ENCODE measurements around the gene AGO4.

DNA sequence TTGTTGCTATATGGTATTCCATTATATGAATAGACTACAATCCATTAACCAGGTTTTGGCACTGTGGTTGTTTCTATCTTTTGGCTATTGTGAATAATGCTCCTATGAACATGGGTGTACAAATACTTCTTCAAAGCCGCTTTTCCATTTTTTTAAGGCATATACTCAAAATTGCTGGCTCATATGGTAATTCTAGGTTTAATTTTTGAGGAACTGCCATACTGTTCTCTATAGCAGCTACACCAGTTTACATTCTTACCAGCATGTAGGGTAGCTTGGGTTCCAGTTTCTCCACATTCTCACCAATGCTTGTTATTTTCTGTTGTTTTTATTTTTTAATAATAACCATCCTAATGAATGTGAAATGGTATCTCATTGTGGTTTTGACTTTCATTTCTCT lies 55.3 kb downstream of the AGO4 start:
- TF ChIP-seq, protein P1, sequence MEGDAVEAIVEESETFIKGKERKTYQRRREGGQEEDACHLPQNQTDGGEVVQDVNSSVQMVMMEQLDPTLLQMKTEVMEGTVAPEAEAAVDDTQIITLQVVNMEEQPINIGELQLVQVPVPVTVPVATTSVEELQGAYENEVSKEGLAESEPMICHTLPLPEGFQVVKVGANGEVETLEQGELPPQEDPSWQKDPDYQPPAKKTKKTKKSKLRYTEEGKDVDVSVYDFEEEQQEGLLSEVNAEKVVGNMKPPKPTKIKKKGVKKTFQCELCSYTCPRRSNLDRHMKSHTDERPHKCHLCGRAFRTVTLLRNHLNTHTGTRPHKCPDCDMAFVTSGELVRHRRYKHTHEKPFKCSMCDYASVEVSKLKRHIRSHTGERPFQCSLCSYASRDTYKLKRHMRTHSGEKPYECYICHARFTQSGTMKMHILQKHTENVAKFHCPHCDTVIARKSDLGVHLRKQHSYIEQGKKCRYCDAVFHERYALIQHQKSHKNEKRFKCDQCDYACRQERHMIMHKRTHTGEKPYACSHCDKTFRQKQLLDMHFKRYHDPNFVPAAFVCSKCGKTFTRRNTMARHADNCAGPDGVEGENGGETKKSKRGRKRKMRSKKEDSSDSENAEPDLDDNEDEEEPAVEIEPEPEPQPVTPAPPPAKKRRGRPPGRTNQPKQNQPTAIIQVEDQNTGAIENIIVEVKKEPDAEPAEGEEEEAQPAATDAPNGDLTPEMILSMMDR (IDR thresholded peaks at IDR 0.05 in 2 of 3, conservative IDR thresholded peaks at IDR 0.05 in 1 of 3; ENCODE audit: borderline replicate concordance in 1 of 3, insufficient read depth in 1 of 3, low read depth in 2 of 3, low read length in 2 of 3) = no peak
- TF ChIP-seq CEBPB (IDR thresholded peaks at IDR 0.05; ENCODE audit: low read depth) = no peak
- no peak for TF ChIP-seq RAD21 (IDR thresholded peaks at IDR 0.05; ENCODE audit: low read depth)
- TF ChIP-seq, protein P2, sequence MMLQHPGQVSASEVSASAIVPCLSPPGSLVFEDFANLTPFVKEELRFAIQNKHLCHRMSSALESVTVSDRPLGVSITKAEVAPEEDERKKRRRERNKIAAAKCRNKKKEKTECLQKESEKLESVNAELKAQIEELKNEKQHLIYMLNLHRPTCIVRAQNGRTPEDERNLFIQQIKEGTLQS (IDR thresholded peaks at IDR 0.05) = no peak
- no peak for TF ChIP-seq SRF (IDR thresholded peaks at IDR 0.05; ENCODE audit: low read depth)
- TF ChIP-seq POLR2AphosphoS5 (IDR thresholded peaks at IDR 0.05; ENCODE audit: low read depth, low read length) = no peak
- no peak for TF ChIP-seq ZNF274 (IDR thresholded peaks at IDR 0.05; ENCODE audit: low read depth, low read length)
- no peak for TF ChIP-seq EGR1 (IDR thresholded peaks at IDR 0.05; ENCODE audit: low read depth)
- TF ChIP-seq POLR2A (IDR thresholded peaks at IDR 0.05; ENCODE audit: borderline replicate concordance, extremely low read depth, insufficient read depth, insufficient read length) = no peak
- TF ChIP-seq EZH2 (IDR thresholded peaks at IDR 0.05) = no peak
- TF ChIP-seq SIN3A (IDR thresholded peaks at IDR 0.05; ENCODE audit: low read depth) = no peak
- no peak for TF ChIP-seq YY1 (IDR thresholded peaks at IDR 0.05; ENCODE audit: extremely low read depth, insufficient replicate concordance, low read depth, low read length)
